Ishikawa (cell line): ENCODE results near the gene GDE1.

ENCODE experiments used
- CREB1 ChIP-seq: IDR thresholded peaks from 2 replicates; pipeline ENCODE4 v1.6.1; 2012; ENCODE audit warnings: low read depth
- EGR1 ChIP-seq: IDR thresholded peaks from 2 replicates; pipeline ENCODE4 v1.6.1; 2012
- EP300 ChIP-seq: IDR thresholded peaks from 2 replicates; pipeline ENCODE4 v1.6.1; 2012; ENCODE audit warnings: borderline replicate concordance
- FOXM1 ChIP-seq: IDR thresholded peaks from 2 replicates; pipeline ENCODE4 v1.6.1; 2012; ENCODE audit warnings: low read depth, borderline replicate concordance
- RAD21 ChIP-seq: IDR thresholded peaks from 2 replicates; pipeline ENCODE4 v1.6.1; 2012; ENCODE audit warnings: low read depth
- TAF1 ChIP-seq: IDR thresholded peaks from 2 replicates; pipeline ENCODE4 v1.6.1; 2012; ENCODE audit warnings: low read depth, mild to moderate bottlenecking
- TCF12 ChIP-seq: IDR thresholded peaks from 2 replicates; pipeline ENCODE4 v1.6.1; 2012; ENCODE audit warnings: low read depth
- TEAD4 ChIP-seq: IDR thresholded peaks from 2 replicates; pipeline ENCODE4 v1.6.1; 2012
- ZBTB7A ChIP-seq: IDR thresholded peaks from 2 replicates; pipeline ENCODE4 v1.6.1; 2012; ENCODE audit warnings: low read depth
- TF ChIP-seq, protein P1 (sequence below): IDR thresholded peaks from 2 replicates; pipeline ENCODE4 v1.6.1; 2012; ENCODE audit warnings: low read depth, mild to moderate bottlenecking
- TF ChIP-seq, protein P2 (sequence below): IDR thresholded peaks from 2 replicates; pipeline ENCODE4 v1.6.1; 2012
- TF ChIP-seq, protein P3 (sequence below): IDR thresholded peaks from 2 replicates; pipeline ENCODE4 v1.6.1; 2012

The GDE1 gene

DNA sequence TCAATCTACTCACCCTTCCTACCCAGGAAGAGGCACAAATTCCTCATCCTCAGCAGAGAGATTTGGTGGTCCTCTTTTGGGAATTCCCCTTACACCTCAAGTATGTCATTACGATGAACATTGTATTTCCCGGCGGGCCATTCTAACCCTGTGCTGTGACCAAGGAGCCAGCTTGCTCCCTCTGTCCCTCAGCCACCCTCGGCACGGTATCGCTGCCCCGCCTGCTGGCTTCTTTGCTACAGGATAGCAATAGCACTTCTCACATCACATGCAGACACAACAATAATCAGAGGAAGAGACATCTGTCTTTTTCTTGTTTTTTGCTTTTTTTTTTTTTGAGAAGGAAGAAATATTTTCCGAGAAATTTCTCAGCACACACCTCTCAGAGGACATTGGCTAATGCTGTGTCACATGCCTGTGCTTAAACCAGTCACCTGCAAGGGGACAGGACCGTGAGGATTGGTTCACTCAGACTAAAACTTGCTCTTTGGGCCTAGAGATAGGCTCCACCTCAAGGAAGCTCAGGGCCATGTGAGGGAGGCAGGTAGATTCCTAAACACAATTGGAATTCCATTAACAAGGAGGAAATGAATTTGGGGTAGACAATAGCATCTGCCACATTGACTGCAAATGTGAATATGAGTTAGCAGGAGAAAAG lies 63.0 kb downstream of the GDE1 start:
- TF ChIP-seq, protein P1, sequence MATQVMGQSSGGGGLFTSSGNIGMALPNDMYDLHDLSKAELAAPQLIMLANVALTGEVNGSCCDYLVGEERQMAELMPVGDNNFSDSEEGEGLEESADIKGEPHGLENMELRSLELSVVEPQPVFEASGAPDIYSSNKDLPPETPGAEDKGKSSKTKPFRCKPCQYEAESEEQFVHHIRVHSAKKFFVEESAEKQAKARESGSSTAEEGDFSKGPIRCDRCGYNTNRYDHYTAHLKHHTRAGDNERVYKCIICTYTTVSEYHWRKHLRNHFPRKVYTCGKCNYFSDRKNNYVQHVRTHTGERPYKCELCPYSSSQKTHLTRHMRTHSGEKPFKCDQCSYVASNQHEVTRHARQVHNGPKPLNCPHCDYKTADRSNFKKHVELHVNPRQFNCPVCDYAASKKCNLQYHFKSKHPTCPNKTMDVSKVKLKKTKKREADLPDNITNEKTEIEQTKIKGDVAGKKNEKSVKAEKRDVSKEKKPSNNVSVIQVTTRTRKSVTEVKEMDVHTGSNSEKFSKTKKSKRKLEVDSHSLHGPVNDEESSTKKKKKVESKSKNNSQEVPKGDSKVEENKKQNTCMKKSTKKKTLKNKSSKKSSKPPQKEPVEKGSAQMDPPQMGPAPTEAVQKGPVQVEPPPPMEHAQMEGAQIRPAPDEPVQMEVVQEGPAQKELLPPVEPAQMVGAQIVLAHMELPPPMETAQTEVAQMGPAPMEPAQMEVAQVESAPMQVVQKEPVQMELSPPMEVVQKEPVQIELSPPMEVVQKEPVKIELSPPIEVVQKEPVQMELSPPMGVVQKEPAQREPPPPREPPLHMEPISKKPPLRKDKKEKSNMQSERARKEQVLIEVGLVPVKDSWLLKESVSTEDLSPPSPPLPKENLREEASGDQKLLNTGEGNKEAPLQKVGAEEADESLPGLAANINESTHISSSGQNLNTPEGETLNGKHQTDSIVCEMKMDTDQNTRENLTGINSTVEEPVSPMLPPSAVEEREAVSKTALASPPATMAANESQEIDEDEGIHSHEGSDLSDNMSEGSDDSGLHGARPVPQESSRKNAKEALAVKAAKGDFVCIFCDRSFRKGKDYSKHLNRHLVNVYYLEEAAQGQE: no peak
- no peak for TF ChIP-seq FOXM1
- no peak for TF ChIP-seq EGR1
- TF ChIP-seq TEAD4: no peak
- TF ChIP-seq RAD21: no peak
- TF ChIP-seq, protein P2, sequence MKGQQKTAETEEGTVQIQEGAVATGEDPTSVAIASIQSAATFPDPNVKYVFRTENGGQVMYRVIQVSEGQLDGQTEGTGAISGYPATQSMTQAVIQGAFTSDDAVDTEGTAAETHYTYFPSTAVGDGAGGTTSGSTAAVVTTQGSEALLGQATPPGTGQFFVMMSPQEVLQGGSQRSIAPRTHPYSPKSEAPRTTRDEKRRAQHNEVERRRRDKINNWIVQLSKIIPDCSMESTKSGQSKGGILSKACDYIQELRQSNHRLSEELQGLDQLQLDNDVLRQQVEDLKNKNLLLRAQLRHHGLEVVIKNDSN: no peak
- no peak for TF ChIP-seq TAF1
- TF ChIP-seq, protein P3, sequence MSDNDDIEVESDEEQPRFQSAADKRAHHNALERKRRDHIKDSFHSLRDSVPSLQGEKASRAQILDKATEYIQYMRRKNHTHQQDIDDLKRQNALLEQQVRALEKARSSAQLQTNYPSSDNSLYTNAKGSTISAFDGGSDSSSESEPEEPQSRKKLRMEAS: no peak
- TF ChIP-seq TCF12: no peak
- TF ChIP-seq EP300: no peak
- TF ChIP-seq ZBTB7A: no peak
- no peak for TF ChIP-seq CREB1
